GM21367 (cell line): ENCODE measurements around the gene ZNF248.
"Not testable (repeated sequence)": the region's sequence is repeated elsewhere in the genome, so short reads cannot be mapped to it uniquely, and the experiment has no call there.

ENCODE experiments used
- ATAC-seq: cut with Tn5 transposase; IDR thresholded peaks from one replicate; pipeline ENCODE4 v1.9.1; 2021; ENCODE audit not compliant: unreplicated experiment

The ZNF248 gene

GRCh38 chr10:37748170-37748569 is 109.2 kb downstream of the ZNF248 start:
- no peak for ATAC-seq

- ATAC-seq, result no peak
Measured at GRCh38 chr10:37747081-37747480, 110.3 kb downstream of the ZNF248 start.

- ATAC-seq, result no peak
Measured at GRCh38 chr10:37741831-37742230, 115.6 kb downstream of the ZNF248 start.

GRCh38 chr10:37739181-37739580 is 118.2 kb downstream of the ZNF248 start:
- ATAC-seq, result no peak

GRCh38 chr10:37738241-37738640 is 119.2 kb downstream of the ZNF248 start:
- not testable (repeated sequence) for ATAC-seq

- no peak for ATAC-seq
Measured at GRCh38 chr10:37737336-37737735, 120.1 kb downstream of the ZNF248 start.

- no peak for ATAC-seq
Measured at GRCh38 chr10:37736120-37736519, 121.3 kb downstream of the ZNF248 start.

- no peak for ATAC-seq
Measured at GRCh38 chr10:37734971-37735370, 122.4 kb downstream of the ZNF248 start.
